Hematopoietic multipotent progenitor cell treated with erythropoietin and hydrocortisone succinate and interleukin-3 and kit ligand, for 17 days (in vitro differentiated cells): ENCODE results near the gene PTCH2.

Experiments used
- DNase-seq: peaks from one replicate; pipeline ENCODE4 v3.0.0-alpha.2; 2015; ENCODE audit warnings: low spot score

Gene PTCH2

GRCh38 chr1:44777969-44778635 is 65.0 kb downstream of the PTCH2 start:
- no peak for DNase-seq

- DNase-seq: no peak
These were observed 65.5 kb downstream of the PTCH2 start for GRCh38 chr1:44777547-44777946.

GRCh38 chr1:44776730-44777068 is 66.4 kb downstream of the PTCH2 start:
- no peak for DNase-seq

GRCh38 chr1:44775930-44776729 is 66.9 kb downstream of the PTCH2 start:
- DNase-seq: peak; percentile 48

GRCh38 chr1:44775078-44775929 is 67.7 kb downstream of the PTCH2 start, which contains the start of gene RPS8:
Gene RPS8, plus strand, starts transcription at chr1:44775540. Its CDS starts 57 bp downstream, at chr1:44775597.
- DNase-seq: peak; percentile 92
